WTC11 (cell line): Measurements from ENCODE around the gene KLHL5.

Experiments used
- ATF2 ChIP-seq: sonication (generic); formaldehyde crosslinking; IDR thresholded peaks from 2 replicates; pipeline ENCODE4 v1.8.1; 2022; ENCODE audit warnings: low read depth, missing genetic modification reagents, borderline replicate concordance
- CTCF ChIP-seq: fragments of 200-600 bp; IDR thresholded peaks from 2 replicates; pipeline ENCODE4 v1.8.0; 2022; ENCODE audit warnings: antibody characterized with exemption
- GRHL2 ChIP-seq: fragments of 250-450 bp; sonication (Bioruptor Pico); IDR thresholded peaks from 2 replicates; pipeline ENCODE4 v1.8.0; 2022; ENCODE audit warnings: mild to moderate bottlenecking, moderate library complexity; ENCODE audit not compliant: insufficient replicate concordance, severe bottlenecking
- SMAD3 ChIP-seq: sonication (generic); formaldehyde crosslinking; IDR thresholded peaks from 2 replicates; pipeline ENCODE4 v1.8.0; 2022; ENCODE audit warnings: missing genetic modification reagents, mild to moderate bottlenecking, borderline replicate concordance
- TEAD4 ChIP-seq: sonication (generic); formaldehyde crosslinking; IDR thresholded peaks from 2 replicates; pipeline ENCODE4 v1.8.0; 2022; ENCODE audit warnings: mild to moderate bottlenecking, missing genetic modification reagents

DNA sequence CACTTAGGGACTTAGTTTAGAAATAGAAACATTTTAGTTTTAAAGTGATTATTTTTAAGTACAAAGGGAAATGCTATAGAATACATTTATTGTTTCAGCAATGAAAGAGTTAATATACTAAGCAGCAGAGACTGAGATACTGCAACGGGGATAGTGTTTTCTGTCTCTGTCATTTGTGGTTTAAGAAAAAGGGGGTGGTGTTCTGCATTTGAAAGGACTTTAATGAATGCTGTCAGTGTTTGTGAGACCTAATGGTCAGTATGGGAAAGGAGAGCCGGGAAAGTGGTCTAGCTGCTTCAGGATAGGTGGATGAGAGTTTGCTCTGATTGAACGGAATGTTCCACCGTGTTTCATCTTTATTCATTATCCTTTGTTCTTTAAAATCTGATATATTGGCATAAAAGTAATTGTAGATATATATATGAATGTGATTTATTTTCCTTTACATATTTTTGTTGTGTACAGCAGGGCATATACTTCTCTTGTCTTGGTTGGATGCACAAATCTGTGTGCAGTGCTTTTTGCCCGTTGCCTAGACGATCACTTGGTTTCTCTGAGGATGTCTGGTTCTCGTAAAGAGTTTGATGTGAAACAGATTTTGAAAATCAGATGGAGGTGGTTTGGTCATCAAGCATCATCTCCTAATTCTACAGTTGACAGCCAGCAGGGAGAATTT lies at the start of gene KLHL5:
- TF ChIP-seq SMAD3 (CRISPR knock-in tag) (no peak), ATF2 (no peak), CTCF (no peak), TEAD4 (no peak), GRHL2 (CRISPR knock-in tag) (no peak)
